ENCODE data around the gene TBC1D19.

- TF ChIP-seq, protein P1, sequence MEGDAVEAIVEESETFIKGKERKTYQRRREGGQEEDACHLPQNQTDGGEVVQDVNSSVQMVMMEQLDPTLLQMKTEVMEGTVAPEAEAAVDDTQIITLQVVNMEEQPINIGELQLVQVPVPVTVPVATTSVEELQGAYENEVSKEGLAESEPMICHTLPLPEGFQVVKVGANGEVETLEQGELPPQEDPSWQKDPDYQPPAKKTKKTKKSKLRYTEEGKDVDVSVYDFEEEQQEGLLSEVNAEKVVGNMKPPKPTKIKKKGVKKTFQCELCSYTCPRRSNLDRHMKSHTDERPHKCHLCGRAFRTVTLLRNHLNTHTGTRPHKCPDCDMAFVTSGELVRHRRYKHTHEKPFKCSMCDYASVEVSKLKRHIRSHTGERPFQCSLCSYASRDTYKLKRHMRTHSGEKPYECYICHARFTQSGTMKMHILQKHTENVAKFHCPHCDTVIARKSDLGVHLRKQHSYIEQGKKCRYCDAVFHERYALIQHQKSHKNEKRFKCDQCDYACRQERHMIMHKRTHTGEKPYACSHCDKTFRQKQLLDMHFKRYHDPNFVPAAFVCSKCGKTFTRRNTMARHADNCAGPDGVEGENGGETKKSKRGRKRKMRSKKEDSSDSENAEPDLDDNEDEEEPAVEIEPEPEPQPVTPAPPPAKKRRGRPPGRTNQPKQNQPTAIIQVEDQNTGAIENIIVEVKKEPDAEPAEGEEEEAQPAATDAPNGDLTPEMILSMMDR (IDR thresholded peaks at IDR 0.05 in 4 of 5, conservative IDR thresholded peaks at IDR 0.05 in 1 of 5) = no peak
- no peak for TF ChIP-seq POLR2A (IDR thresholded peaks at IDR 0.05)
These were observed 147.6 kb downstream of the TBC1D19 start for GRCh38 chr4:26731351-26732035.
